IgD-negative memory B cell (primary cell): ENCODE measurements around the gene CDYL2. TPM values are rescaled to one million over a fixed set of nuclear protein-coding genes. Genes with fewer than 3 reads are reported as not detected.
A peak's percentile ranks its signal among the peaks of the same experiment; 100 is the strongest.
"Not testable (repeated sequence)": the region's sequence is repeated elsewhere in the genome, so short reads cannot be mapped to it uniquely, and the experiment has no call there.

Experiments used
- H3K27ac Mint-ChIP-seq, 3 donors: one replicate each; pipeline ENCODE4 v1.8.0; 2020 to 2022; ENCODE audit warnings: mild to moderate bottlenecking in 3 of 3, mixed read lengths in 3 of 3, moderate library complexity in 1 of 3
- H3K27me3 Mint-ChIP-seq: one replicate; pipeline ENCODE4 v1.8.0; 2021; ENCODE audit warnings: mixed read lengths
- H3K36me3 Mint-ChIP-seq: one replicate; pipeline ENCODE4 v1.8.0; 2020; ENCODE audit warnings: mild to moderate bottlenecking, mixed read lengths
- H3K4me1 Mint-ChIP-seq, 3 donors: one replicate each; pipeline ENCODE4 v1.8.0; 2020 to 2022; ENCODE audit warnings: mixed read lengths in 3 of 3, mild to moderate bottlenecking in 1 of 3
- H3K4me3 Mint-ChIP-seq, 4 donors: one replicate each; pipeline ENCODE4 v1.8.0; 2020 to 2022; ENCODE audit warnings: mild to moderate bottlenecking in 4 of 4, mixed read lengths in 4 of 4, moderate library complexity in 3 of 4
- H3K9me3 Mint-ChIP-seq, 3 donors: one replicate each; pipeline ENCODE4 v1.8.0; 2020 to 2021; ENCODE audit warnings: mixed read lengths in 3 of 3, mild to moderate bottlenecking in 1 of 3
- polyA plus RNA-seq: library from polyadenylated mRNA; unstranded; fragments of 300-500 nt; fragmentation: Illumina TruSeq; gene quantifications from one replicate; pipeline ENCODE4 v1.2.3, GENCODE V29; 2021

Gene CDYL2
- polyA plus RNA-seq, 1 donor from 2014 or later = 0.69 TPM

DNA sequence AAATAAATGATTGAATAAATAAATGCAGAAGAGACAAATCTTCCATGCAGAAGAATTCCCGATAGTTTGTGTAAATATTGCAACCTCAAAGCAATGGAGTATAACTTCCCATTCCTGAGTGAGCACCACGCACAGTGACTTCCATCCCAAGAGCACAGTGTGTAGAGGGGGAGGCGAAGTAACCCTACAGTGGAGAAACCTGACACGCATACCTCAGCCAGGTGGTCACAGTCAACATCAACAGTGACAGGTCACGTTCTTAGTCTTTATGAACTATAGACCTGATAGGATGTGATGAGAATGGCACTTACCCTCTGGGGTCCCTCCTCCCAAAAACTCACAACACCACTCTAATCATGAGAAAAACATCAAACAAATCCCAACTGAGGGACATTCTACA lies 152.0 kb downstream of the CDYL2 start:
- no peaks in the 10 kb centered on the region for H3K36me3 Mint-ChIP-seq
- H3K27ac Mint-ChIP-seq = peak overlapping the region in 1 of 3 donors; percentile 74
- peaks cover 31 to 47% (median 32%) of the 10 kb centered on the region in 3 donors for H3K4me1 Mint-ChIP-seq
- H3K27me3 Mint-ChIP-seq = no peaks in the 10 kb centered on the region
- peaks cover 1 to 5% (median 4%) of the 10 kb centered on the region in 3 donors for H3K9me3 Mint-ChIP-seq
- no peak overlapping the region for H3K4me3 Mint-ChIP-seq

DNA sequence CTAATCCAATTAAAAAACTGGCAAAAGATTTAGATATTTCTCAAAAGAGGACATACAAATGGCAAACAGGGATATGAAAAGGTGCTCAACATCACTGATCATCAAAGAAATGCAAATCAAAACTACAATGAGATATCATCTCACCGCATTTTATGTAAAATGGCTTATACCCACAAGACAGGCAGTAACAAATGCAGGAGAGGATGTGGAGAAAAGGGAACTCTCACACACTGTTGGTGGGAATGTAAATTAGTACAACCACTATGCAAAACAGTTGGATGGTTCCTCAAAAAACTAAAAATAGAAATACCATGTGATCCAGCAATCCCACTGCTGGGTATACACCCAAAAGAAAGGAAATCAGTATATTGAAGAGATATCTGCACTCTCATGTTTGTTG lies 154.1 kb downstream of the CDYL2 start:
- H3K4me1 Mint-ChIP-seq = peaks cover 20 to 34% (median 24%) of the 10 kb centered on the region in 3 donors
- H3K27ac Mint-ChIP-seq = peak overlapping the region in 2 of 3 donors; percentile 9 to 63
- H3K36me3 Mint-ChIP-seq, H3K27me3 Mint-ChIP-seq, H3K9me3 Mint-ChIP-seq: not testable (repeated sequence)
- peak overlapping the region in 2 of 4 donors; percentile 10 to 53 for H3K4me3 Mint-ChIP-seq

DNA sequence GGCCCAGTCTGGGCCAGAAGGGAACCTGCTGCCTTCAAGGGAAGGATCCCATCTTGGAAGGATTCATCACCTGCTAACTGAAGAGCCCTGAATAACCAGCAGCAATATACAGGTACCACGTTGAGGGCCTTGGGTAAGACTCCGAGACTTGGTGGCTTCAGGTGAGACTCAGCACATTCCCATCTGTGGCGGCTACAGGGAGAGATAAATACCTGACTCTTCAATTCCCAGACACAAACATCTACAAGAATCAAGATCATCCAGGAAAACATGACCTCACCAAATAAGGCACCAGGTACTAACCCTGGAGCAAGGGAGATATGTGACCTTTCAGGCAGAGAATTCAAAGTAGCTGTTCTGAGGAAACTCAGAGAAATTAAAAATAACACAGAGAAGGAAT lies 164.1 kb downstream of the CDYL2 start:
- H3K9me3 Mint-ChIP-seq = peaks cover 2 to 6% (median 4%) of the 10 kb centered on the region in 3 donors
- H3K27me3 Mint-ChIP-seq = no peaks in the 10 kb centered on the region
- H3K36me3 Mint-ChIP-seq = peaks cover 4% of the 10 kb centered on the region
- no peak overlapping the region for H3K4me3 Mint-ChIP-seq
- no peaks in the 10 kb centered on the region for H3K4me1 Mint-ChIP-seq
- H3K27ac Mint-ChIP-seq = no peak overlapping the region

DNA sequence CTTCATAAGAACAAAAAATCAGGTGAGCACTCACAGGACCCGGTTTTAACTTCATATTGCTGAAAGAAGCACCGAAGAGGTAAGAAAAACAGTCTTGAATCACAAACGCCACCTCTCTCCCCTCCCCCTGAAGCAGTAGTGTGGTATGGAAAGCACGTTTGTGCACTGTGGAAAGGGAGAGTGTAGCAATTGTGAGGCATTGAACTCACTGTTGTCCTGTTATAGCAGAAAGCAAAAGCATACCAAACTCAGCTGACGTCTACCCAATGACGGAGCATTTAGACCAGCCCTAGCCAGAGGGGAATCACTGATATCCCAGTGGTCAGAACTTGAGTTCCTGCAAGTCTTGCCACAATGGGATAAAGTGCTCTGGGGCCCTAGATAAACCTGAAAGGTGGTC lies 164.8 kb downstream of the CDYL2 start:
- H3K4me1 Mint-ChIP-seq = no peaks in the 10 kb centered on the region
- H3K27me3 Mint-ChIP-seq = no peaks in the 10 kb centered on the region
- H3K27ac Mint-ChIP-seq = no peak overlapping the region
- H3K4me3 Mint-ChIP-seq = no peak overlapping the region
- peaks cover 4% of the 10 kb centered on the region for H3K36me3 Mint-ChIP-seq
- H3K9me3 Mint-ChIP-seq = peaks cover 2 to 13% (median 5%) of the 10 kb centered on the region in 3 donors

DNA sequence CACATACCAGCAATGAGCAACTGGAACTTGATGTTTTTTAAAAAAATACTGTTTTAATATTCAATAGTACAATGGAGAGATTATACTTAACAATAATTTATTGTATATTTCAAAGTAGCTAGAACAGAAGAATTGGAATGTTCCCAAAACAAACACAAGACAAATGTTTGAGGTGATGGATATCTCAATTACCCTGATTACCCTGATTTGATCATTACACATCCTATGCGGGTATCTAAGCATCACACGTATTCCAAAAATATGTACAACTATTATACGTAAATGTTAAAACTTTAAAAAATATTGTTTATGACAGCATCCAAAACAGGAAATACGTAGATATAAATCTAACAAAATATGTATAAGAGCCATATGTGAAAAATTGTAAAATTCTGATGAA lies 166.8 kb downstream of the CDYL2 start:
- H3K9me3 Mint-ChIP-seq = peaks cover 0 to 9% (median 7%) of the 10 kb centered on the region in 3 donors
- no peaks in the 10 kb centered on the region for H3K27me3 Mint-ChIP-seq
- H3K4me3 Mint-ChIP-seq = no peak overlapping the region

DNA sequence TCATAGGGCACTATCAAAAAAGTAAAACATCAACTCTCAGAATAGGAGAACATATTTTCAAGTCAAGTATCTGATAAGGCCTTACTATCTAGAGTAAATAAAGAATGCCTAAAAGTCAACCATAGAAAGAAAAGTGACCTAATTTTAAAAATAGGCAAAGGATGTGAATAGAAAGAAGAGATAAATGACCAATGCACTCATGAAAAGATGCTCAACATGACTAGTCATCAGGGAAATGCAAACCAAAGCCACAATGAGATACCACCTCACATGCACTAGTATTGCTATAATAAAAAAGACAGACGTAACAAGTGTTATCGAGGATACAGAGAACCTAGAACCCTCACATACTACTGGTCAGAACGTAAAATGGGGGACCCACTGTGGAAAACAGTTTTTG lies 172.8 kb downstream of the CDYL2 start:
- H3K4me3 Mint-ChIP-seq = no peak overlapping the region
- H3K36me3 Mint-ChIP-seq = peaks cover 19% of the 10 kb centered on the region
- H3K4me1 Mint-ChIP-seq = no peaks in the 10 kb centered on the region
- no peaks in the 10 kb centered on the region for H3K27me3 Mint-ChIP-seq
- no peak overlapping the region for H3K27ac Mint-ChIP-seq
- peaks cover 0 to 16% (median 7%) of the 10 kb centered on the region in 3 donors for H3K9me3 Mint-ChIP-seq

More for the DNA sequence above, 166.8 kb downstream of the CDYL2 start:
- Mint-ChIP-seq H3K27ac (no peak overlapping the region), H3K4me1 (no peaks in the 10 kb centered on the region), H3K36me3 (peaks cover 9% of the 10 kb centered on the region)

DNA sequence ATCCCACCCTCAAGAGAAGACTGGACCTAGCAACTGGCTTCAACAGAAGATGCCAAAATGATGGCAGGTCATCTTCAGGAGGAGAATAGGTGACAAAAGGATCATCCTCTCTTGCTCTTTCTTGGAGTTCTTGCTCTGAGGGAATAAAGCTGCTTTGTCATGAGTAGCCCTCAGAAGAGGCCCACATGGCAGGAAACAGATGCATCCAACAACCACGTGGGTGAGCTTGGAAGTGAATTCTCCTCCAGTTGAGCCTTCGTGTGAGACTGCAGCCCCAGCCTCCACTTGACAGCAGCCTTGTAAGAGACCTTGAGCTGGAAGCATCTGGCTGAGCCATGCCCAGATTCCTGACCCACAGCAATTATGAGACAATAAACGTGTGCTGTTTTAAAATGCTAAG lies 176.1 kb downstream of the CDYL2 start:
- no peak overlapping the region for H3K27ac Mint-ChIP-seq
- no peaks in the 10 kb centered on the region for H3K4me1 Mint-ChIP-seq
- H3K27me3 Mint-ChIP-seq = no peaks in the 10 kb centered on the region
- H3K9me3 Mint-ChIP-seq = peaks cover 0 to 14% (median 0%) of the 10 kb centered on the region in 3 donors
- peaks cover 17% of the 10 kb centered on the region for H3K36me3 Mint-ChIP-seq
- no peak overlapping the region for H3K4me3 Mint-ChIP-seq

DNA sequence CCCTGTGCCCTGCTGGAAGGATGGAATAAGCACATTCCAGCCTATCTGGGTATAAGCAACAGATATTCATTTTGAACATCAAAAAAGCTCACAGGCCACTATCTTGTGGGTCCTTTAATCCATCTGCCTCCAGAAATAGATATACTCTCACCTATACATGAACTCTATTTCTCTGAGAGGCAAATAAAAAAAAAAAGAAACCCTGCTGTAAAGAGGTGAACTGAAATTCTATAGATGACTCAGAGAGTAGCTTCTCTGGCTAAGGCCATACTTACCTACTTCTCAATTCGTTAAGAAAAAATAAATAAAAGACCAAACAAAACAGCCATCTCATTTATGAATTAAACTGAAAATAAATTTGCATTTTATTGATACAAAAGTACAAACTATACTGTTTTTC lies 177.3 kb downstream of the CDYL2 start:
- peaks cover 12% of the 10 kb centered on the region for H3K36me3 Mint-ChIP-seq

DNA sequence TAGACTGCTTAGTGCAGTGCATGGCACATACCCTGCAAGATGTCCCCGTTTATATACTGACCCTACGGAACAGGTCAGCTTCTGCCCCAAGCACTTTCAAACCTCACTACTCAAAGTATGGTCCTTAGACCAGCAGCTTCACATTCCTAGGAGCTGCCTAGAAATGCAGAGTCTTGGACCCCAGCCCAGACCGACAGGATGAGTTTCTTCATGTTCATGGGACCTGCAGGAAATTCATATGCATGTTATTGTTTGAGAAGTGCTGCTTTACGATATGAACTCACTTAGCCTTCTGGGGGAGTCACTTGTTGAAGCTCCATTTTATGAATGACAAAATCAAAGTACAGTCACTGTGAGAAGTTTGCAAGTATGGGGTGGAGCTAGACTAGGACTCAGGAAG lies 181.0 kb downstream of the CDYL2 start:
- Mint-ChIP-seq H3K4me3 (no peak overlapping the region), H3K9me3 (peaks cover 0 to 10% (median 0%) of the 10 kb centered on the region in 3 donors), H3K27me3 (no peaks in the 10 kb centered on the region), H3K36me3 (peaks cover 6% of the 10 kb centered on the region), H3K4me1 (no peaks in the 10 kb centered on the region), H3K27ac (no peak overlapping the region)

More for the DNA sequence above, 177.3 kb downstream of the CDYL2 start:
- Mint-ChIP-seq H3K27me3 (no peaks in the 10 kb centered on the region), H3K27ac (no peak overlapping the region), H3K9me3 (peaks cover 0 to 14% (median 0%) of the 10 kb centered on the region in 3 donors), H3K4me3 (no peak overlapping the region), H3K4me1 (no peaks in the 10 kb centered on the region)

DNA sequence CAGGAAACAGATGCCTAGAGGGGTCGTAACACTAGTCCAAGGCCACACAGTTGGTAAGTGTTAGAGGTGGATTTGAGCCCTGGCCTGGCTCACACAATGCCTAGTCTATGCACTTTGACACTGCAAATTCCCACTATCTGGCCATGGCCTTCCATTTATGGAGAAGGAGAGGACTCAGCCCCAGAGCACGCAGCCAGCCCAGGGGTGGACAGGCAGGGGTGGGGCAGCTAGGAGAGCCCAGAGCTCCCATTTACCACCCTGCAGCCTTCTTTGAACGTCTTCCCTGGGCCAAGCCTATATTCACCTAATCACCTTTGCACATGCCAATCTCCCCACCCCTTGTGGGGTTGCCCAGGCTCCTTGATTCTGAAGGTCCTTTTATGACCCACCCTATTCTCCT lies 182.4 kb downstream of the CDYL2 start:
- Mint-ChIP-seq H3K4me1 (no peaks in the 10 kb centered on the region), H3K9me3 (peaks cover 0 to 7% (median 0%) of the 10 kb centered on the region in 3 donors), H3K27me3 (no peaks in the 10 kb centered on the region), H3K27ac (no peak overlapping the region), H3K4me3 (no peak overlapping the region), H3K36me3 (peaks cover 5% of the 10 kb centered on the region)

DNA sequence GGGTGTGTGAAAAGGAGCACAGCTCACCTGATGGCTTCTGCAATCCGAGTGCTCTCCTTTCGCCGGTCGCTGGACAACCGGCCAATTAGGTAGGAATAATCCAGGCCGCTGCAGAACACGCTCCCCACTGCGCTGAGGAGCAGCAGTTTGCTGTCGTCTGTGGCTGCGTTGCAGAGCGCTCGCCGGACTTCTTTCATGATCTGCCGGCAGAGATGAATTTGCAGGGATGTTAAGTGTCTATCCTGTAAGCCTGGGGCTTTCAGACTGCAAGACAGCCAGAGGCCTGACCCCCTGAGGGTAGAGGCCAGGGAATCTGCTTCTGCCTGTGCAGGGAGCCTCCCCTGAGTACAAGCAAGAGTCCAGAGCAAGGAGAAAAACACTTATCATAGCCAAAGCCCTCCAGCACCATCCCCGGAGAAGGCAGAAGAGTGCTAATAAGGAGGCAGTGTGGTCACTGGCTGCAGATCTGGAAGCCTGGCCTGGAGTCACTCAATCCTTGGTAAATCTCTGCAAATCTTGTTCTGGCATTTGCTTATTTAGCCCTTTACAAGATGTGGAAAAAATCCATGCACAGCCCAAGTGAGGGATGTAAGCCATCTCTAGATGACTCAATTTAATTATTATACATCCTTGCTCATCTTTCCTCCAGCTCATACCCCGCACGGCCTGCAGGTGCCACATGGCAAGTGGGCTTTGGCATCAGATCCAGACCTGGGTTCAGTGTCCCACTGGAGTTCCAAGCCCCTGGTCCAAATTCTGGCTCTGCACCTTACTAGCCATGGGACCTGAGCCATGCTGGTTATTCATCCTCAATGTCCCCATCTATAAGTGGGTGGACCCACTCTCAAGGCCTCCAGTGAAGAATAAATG lies 183.4 kb downstream of the CDYL2 start:
- no peaks in the 10 kb centered on the region for H3K4me1 Mint-ChIP-seq
- H3K36me3 Mint-ChIP-seq = peaks cover 5% of the 10 kb centered on the region
- H3K27ac Mint-ChIP-seq = no peak overlapping the region
- H3K4me3 Mint-ChIP-seq = no peak overlapping the region
- H3K9me3 Mint-ChIP-seq = peaks cover 0 to 7% (median 0%) of the 10 kb centered on the region in 3 donors
- H3K27me3 Mint-ChIP-seq = no peaks in the 10 kb centered on the region

DNA sequence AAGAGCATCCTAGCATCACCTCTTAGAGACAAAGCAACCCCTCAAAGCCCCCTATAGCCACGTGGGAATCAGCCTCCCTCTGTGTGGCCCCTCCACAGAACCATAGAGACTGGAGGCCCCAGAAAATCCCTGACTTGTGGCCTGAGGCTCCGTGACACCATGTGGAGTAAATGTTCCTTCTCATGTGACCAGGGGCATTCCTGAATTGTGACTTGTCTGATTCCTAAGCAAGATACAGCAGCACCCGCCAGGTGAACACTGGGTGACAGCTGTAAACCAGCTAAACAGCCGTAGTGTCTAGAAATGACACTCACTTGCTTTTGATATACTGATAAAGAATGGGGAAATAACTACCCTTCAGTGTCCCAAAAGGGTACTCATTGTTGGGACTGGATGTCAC lies 184.6 kb downstream of the CDYL2 start:
- Mint-ChIP-seq H3K27ac (no peak overlapping the region), H3K27me3 (no peaks in the 10 kb centered on the region), H3K9me3 (peaks cover 0 to 7% (median 0%) of the 10 kb centered on the region in 3 donors), H3K4me3 (no peak overlapping the region), H3K36me3 (peaks cover 5% of the 10 kb centered on the region), H3K4me1 (no peaks in the 10 kb centered on the region)

DNA sequence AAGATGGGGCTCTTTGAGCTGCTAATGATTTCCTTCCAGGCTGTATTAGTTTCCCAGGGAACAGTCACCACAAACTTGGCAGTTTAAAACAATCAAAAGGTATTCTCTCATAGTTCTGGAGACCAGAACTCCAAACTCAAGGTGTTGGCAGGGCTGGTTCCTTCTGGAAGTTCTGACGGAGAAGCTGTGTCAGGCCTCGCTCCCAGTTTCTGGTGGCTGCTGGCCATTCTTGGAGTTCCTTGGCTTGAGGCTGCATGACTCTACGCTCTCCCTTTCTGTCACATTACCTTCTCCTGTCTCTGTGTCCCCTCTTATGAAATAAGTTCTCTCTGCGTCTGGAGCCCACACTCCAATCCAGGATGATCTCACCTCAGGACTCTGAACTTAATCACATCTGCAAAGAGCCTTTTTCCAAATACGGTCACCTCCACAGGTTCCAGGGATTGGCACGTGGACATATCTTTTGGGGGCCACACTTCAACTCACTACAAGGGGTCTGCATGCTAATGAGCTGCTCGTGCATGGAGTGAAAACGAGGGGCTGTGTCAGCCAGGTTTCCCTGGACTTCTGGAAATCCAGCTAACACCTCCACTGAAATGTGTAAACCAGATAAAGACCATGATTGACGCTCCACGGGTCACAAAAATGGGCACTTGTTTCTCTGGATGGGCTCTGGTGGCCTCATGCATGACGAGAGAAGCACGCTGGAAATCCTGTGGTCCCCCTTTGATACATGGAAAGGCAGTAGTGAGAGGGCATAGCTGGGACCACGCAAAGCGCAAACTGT lies 185.3 kb downstream of the CDYL2 start:
- no peaks in the 10 kb centered on the region for H3K4me1 Mint-ChIP-seq
- no peak overlapping the region for H3K4me3 Mint-ChIP-seq
- H3K9me3 Mint-ChIP-seq = peaks cover 0 to 2% (median 0%) of the 10 kb centered on the region in 3 donors
- H3K27me3 Mint-ChIP-seq = no peaks in the 10 kb centered on the region
- peak overlapping the region in 1 of 3 donors; percentile 67 for H3K27ac Mint-ChIP-seq
- H3K36me3 Mint-ChIP-seq = peaks cover 5% of the 10 kb centered on the region

DNA sequence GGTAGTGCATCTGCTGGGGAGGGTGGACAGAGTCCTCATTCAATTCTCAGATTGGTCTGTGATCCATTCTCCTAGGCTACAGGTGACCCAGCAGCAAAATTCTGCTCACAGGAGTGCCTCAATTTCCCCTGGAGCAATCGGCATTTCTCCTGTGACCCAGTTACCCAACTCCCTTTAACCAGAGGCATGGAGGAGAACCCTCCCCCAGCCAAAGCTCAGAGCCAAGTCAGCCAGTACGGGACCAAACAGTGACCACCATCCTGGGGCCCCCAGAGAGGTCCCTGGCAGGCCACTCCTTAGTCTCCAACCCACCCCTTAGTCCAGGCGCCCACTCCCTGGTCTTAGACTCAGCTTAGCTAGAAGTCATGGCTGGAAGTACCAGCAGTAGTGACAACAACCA lies 188.0 kb downstream of the CDYL2 start:
- Mint-ChIP-seq H3K27ac (no peak overlapping the region), H3K36me3 (peaks cover 5% of the 10 kb centered on the region), H3K9me3 (peaks cover 0 to 4% (median 0%) of the 10 kb centered on the region in 3 donors), H3K4me1 (no peaks in the 10 kb centered on the region), H3K27me3 (no peaks in the 10 kb centered on the region), H3K4me3 (peak overlapping the region in 1 of 4 donors; percentile 39)

DNA sequence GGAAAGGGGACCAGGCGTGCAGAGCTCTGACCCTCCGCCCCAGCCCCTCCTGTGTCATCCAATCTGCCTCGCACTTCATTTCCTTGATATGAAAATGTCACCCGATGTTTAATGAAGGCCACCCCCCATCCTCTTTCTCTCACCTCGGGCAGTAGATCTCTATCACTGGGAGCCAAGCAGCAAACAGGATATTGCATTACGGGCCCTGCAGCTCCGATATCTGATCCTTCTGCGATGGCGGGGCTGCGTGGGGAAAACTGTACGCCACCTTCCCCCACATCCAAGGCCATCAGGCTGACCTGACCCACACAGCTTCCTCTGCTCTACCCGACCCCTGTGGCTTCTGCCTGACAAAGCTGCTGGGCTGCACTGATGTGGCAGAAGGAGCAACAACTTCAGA lies 188.7 kb downstream of the CDYL2 start:
- H3K27me3 Mint-ChIP-seq = no peaks in the 10 kb centered on the region
- H3K4me1 Mint-ChIP-seq = no peaks in the 10 kb centered on the region
- H3K9me3 Mint-ChIP-seq = peaks cover 0 to 4% (median 0%) of the 10 kb centered on the region in 3 donors
- H3K36me3 Mint-ChIP-seq = peaks cover 5% of the 10 kb centered on the region
- no peak overlapping the region for H3K4me3 Mint-ChIP-seq
- H3K27ac Mint-ChIP-seq = no peak overlapping the region
